LNCAP (cell line): ENCODE data around the gene APOBEC4.

Experiments
- CTCF ChIP-seq: fragments of 450-650 bp; IDR thresholded peaks from 2 replicates; pipeline ENCODE4 v1.5.1; 2017; ENCODE audit warnings: mild to moderate bottlenecking

The APOBEC4 gene

GRCh38 chr1:183612407-183612806 lies 40.7 kb downstream of the APOBEC4 start:
- TF ChIP-seq CTCF = no peak

- no peak for TF ChIP-seq CTCF
These were observed 42.1 kb downstream of the APOBEC4 start for GRCh38 chr1:183611021-183611420.

GRCh38 chr1:183609759-183610452 lies 43.2 kb downstream of the APOBEC4 start:
- no peak for TF ChIP-seq CTCF

GRCh38 chr1:183609313-183609712 lies 43.8 kb downstream of the APOBEC4 start:
- peak; percentile 48; the same call in 1 of the 2 replicates for TF ChIP-seq CTCF

- TF ChIP-seq CTCF = no peak
These were observed 45.7 kb downstream of the APOBEC4 start for GRCh38 chr1:183607322-183607980.

- no peak for TF ChIP-seq CTCF
These were observed 47.2 kb downstream of the APOBEC4 start for GRCh38 chr1:183605904-183606303.

GRCh38 chr1:183604815-183605214 lies 48.3 kb downstream of the APOBEC4 start:
- no peak for TF ChIP-seq CTCF
